CD4-positive, alpha-beta memory T cell (primary cell): ENCODE measurements around the gene PPM1H. TPM values are rescaled to one million over a fixed set of nuclear protein-coding genes. Genes with fewer than 3 reads are reported as not detected.
"Not testable (repeated sequence)": the region's sequence is repeated elsewhere in the genome, so short reads cannot be mapped to it uniquely, and the experiment has no call there.

ENCODE experiments used
- CTCF ChIA-PET: fragments of 350-600 bp; sonication (Branson Sonifier 250); formaldehyde crosslinking; loops from one replicate; lab custom pipeline; 2021; ENCODE audit warnings: inconsistent platforms; ENCODE audit not compliant: partially characterized antibody; lab: Charles Lee
- POLR2A ChIA-PET: fragments of 350-600 bp; sonication (Branson Sonifier 250); formaldehyde crosslinking; loops from one replicate; lab custom pipeline; 2021; ENCODE audit not compliant: partially characterized antibody; lab: Charles Lee
- DNase-seq, 5 donors: peaks; one replicate each; pipeline versions ENCODE4 v3.0.0 to v3.0.0-alpha.2; 2020 to 2022; ENCODE audit warnings: mixed read lengths in 1 of 5
- H3K27ac ChIP-seq: one replicate; pipeline ENCODE4 v1.7.0; 2013; ENCODE audit warnings: low read depth, low read length
- H3K27me3 ChIP-seq: 2 replicates; pipeline ENCODE4 v1.7.0; 2013; ENCODE audit warnings: mild to moderate bottlenecking, low read length, moderate library complexity; ENCODE audit not compliant: insufficient read depth
- H3K36me3 ChIP-seq: 2 replicates; pipeline ENCODE4 v1.7.0; 2013; ENCODE audit warnings: mild to moderate bottlenecking, low read length, moderate library complexity; ENCODE audit not compliant: insufficient read depth
- H3K4me1 ChIP-seq: 2 replicates; pipeline ENCODE4 v1.7.0; 2013; ENCODE audit warnings: mild to moderate bottlenecking, low read length, moderate library complexity; ENCODE audit not compliant: insufficient read depth
- H3K4me3 ChIP-seq, 2 donors: one replicate each; pipeline ENCODE4 v1.7.0; 2013; ENCODE audit warnings: low read length in 2 of 2, mild to moderate bottlenecking in 1 of 2
- H3K9me3 ChIP-seq, 2 donors: one replicate each; pipeline ENCODE4 v1.7.0; 2013; ENCODE audit warnings: low read length in 2 of 2, control low read depth in 1 of 2; ENCODE audit not compliant: control insufficient read depth in 1 of 2
- H3K27ac Mint-ChIP-seq, 7 donors: one replicate each; pipeline ENCODE4 v1.8.0; 2020 to 2021; ENCODE audit warnings: mixed read lengths in 7 of 7, mild to moderate bottlenecking in 6 of 7, inconsistent platforms in 3 of 7, moderate library complexity in 3 of 7
- H3K27me3 Mint-ChIP-seq, 2 donors: one replicate each; pipeline ENCODE4 v1.8.0; 2020 to 2021; ENCODE audit warnings: mixed read lengths in 2 of 2
- H3K36me3 Mint-ChIP-seq, 2 donors: one replicate each; pipeline ENCODE4 v1.8.0; 2020 to 2021; ENCODE audit warnings: mixed read lengths in 2 of 2, inconsistent platforms in 1 of 2, mild to moderate bottlenecking in 1 of 2
- H3K4me1 Mint-ChIP-seq, 4 donors: one replicate each; pipeline ENCODE4 v1.8.0; 2020 to 2021; ENCODE audit warnings: mixed read lengths in 4 of 4, mild to moderate bottlenecking in 1 of 4
- H3K4me3 Mint-ChIP-seq, 8 donors: one replicate each; pipeline ENCODE4 v1.8.0; 2020 to 2021; ENCODE audit warnings: mixed read lengths in 8 of 8, mild to moderate bottlenecking in 7 of 8, moderate library complexity in 6 of 8, inconsistent platforms in 3 of 8
- H3K9me3 Mint-ChIP-seq, 8 donors: one replicate each; pipeline ENCODE4 v1.8.0; 2020 to 2021; ENCODE audit warnings: mixed read lengths in 8 of 8, mild to moderate bottlenecking in 5 of 8, inconsistent platforms in 3 of 8, moderate library complexity in 1 of 8
- intact Hi-C: fragments of 100-400 bp; cut with micrococcal nuclease; formaldehyde crosslinking; loops from one replicate; pipeline ENCODE4 v1.15.1; 2023
- polyA plus RNA-seq, 2 donors: library from polyadenylated mRNA; unstranded; fragments of 300-500 nt; fragmentation: Illumina TruSeq; gene quantifications; one replicate each; pipeline ENCODE4 v1.2.3, GENCODE V29; 2021
- total RNA-seq, 2 experiments: library from RNA; stranded (reverse); gene quantifications; one replicate each; pipeline ENCODE4 v1.2.3, GENCODE V29; 2021

PPM1H gene
- total and polyA plus RNA-seq, 4 experiments from 2014 or later: 0.06 to 0.14 TPM; not detected in 2

GRCh38 chr12:62673028-62673815, 261.7 kb downstream of the PPM1H start:
- Mint-ChIP-seq H3K36me3 (no peaks in the 10 kb centered on the region), H3K27me3 (peaks cover 0 to 2% of the 10 kb centered on the region in 2 donors), H3K9me3 (peaks cover 0 to 7% (median 1%) of the 10 kb centered on the region in 8 donors), H3K4me3 (no peak overlapping the region), H3K4me1 (no peaks in the 10 kb centered on the region), H3K27ac (no peak overlapping the region)
- H3K4me3 ChIP-seq: no peak overlapping the region
- H3K36me3 ChIP-seq: no peaks in the 10 kb centered on the region
- H3K27me3 ChIP-seq: no peaks in the 10 kb centered on the region
- no peaks in the 10 kb centered on the region for H3K4me1 ChIP-seq
- no peak overlapping the region for H3K27ac ChIP-seq
- ChIA-PET CTCF (interaction anchor here (0.8 to 1.3 kb wide), 2 partner anchors 9 to 91 kb away, joined by 3 read pairs; no protein-coding TSS in a partner anchor), POLR2A (no interaction called here)
- DNase-seq: no peak
- intact Hi-C loops: no loop called here
- H3K9me3 ChIP-seq: no peaks in the 10 kb centered on the region

GRCh38 chr12:62670986-62671720, 263.8 kb downstream of the PPM1H start:
- ChIA-PET CTCF (no interaction called here), POLR2A (no interaction called here)
- H3K27ac Mint-ChIP-seq: no peak overlapping the region
- no peaks in the 10 kb centered on the region for H3K4me1 Mint-ChIP-seq
- Histone ChIP-seq H3K4me1 (no peaks in the 10 kb centered on the region), H3K27ac (no peak overlapping the region), H3K36me3 (no peaks in the 10 kb centered on the region), H3K4me3 (no peak overlapping the region), H3K9me3 (no peaks in the 10 kb centered on the region), H3K27me3 (no peaks in the 10 kb centered on the region)
- H3K9me3 Mint-ChIP-seq: no peaks in the 10 kb centered on the region
- DNase-seq: no peak
- intact Hi-C loops: no loop called here
- peaks cover 0 to 4% of the 10 kb centered on the region in 2 donors for H3K27me3 Mint-ChIP-seq
- no peaks in the 10 kb centered on the region for H3K36me3 Mint-ChIP-seq
- H3K4me3 Mint-ChIP-seq: no peak overlapping the region

GRCh38 chr12:62668782-62669181, 266.2 kb downstream of the PPM1H start:
- intact Hi-C loops: no loop called here
- Mint-ChIP-seq H3K36me3 (no peaks in the 10 kb centered on the region), H3K27me3 (peaks cover 0 to 4% of the 10 kb centered on the region in 2 donors), H3K4me3 (no peak overlapping the region), H3K4me1 (no peaks in the 10 kb centered on the region), H3K9me3 (no peaks in the 10 kb centered on the region), H3K27ac (no peak overlapping the region)
- no peak for DNase-seq
- Histone ChIP-seq H3K4me3 (no peak overlapping the region), H3K36me3 (no peaks in the 10 kb centered on the region), H3K9me3 (no peaks in the 10 kb centered on the region), H3K4me1 (no peaks in the 10 kb centered on the region), H3K27ac (no peak overlapping the region), H3K27me3 (no peaks in the 10 kb centered on the region)
- ChIA-PET CTCF (no interaction called here), POLR2A (no interaction called here)

GRCh38 chr12:62664951-62665350, 270.0 kb downstream of the PPM1H start:
- H3K36me3 ChIP-seq, H3K27ac ChIP-seq, H3K27me3 ChIP-seq, H3K4me1 ChIP-seq, intact Hi-C loops, H3K4me3 Mint-ChIP-seq, H3K36me3 Mint-ChIP-seq, H3K27ac Mint-ChIP-seq, H3K27me3 Mint-ChIP-seq, H3K9me3 ChIP-seq, H3K9me3 Mint-ChIP-seq, H3K4me3 ChIP-seq, DNase-seq, H3K4me1 Mint-ChIP-seq: not testable (repeated sequence)
- CTCF ChIA-PET: interaction anchor here (1.3 kb wide), 1 partner anchor 9 kb away, joined by 3 read pairs; no protein-coding TSS in a partner anchor
- POLR2A ChIA-PET: interaction anchor here (0.6 kb wide), 1 partner anchor 277 kb away, joined by 3 read pairs; no protein-coding TSS in a partner anchor

- Mint-ChIP-seq H3K4me3 (no peak overlapping the region), H3K4me1 (no peaks in the 10 kb centered on the region), H3K27me3 (peaks cover 2 to 5% of the 10 kb centered on the region in 2 donors), H3K36me3 (no peaks in the 10 kb centered on the region), H3K27ac (no peak overlapping the region), H3K9me3 (no peaks in the 10 kb centered on the region)
- Histone ChIP-seq H3K27ac (no peak overlapping the region), H3K4me3 (no peak overlapping the region), H3K27me3 (no peaks in the 10 kb centered on the region), H3K9me3 (no peaks in the 10 kb centered on the region), H3K4me1 (no peaks in the 10 kb centered on the region), H3K36me3 (no peaks in the 10 kb centered on the region)
- POLR2A ChIA-PET: no interaction called here
- intact Hi-C loops: no loop called here
- CTCF ChIA-PET: no interaction called here
- DNase-seq: no peak
Observed at GRCh38 chr12:62660756-62661155, 274.2 kb downstream of the PPM1H start.

GRCh38 chr12:62659453-62660295, 275.3 kb downstream of the PPM1H start:
- ChIA-PET POLR2A (no interaction called here), CTCF (no interaction called here)
- Histone ChIP-seq H3K27ac (no peak overlapping the region), H3K4me1 (peaks cover 1% of the 10 kb centered on the region), H3K4me3 (no peak overlapping the region), H3K9me3 (no peaks in the 10 kb centered on the region), H3K27me3 (no peaks in the 10 kb centered on the region), H3K36me3 (no peaks in the 10 kb centered on the region)
- peaks cover 2 to 8% of the 10 kb centered on the region in 2 donors for H3K27me3 Mint-ChIP-seq
- no peaks in the 10 kb centered on the region for H3K36me3 Mint-ChIP-seq
- no peak overlapping the region for H3K4me3 Mint-ChIP-seq
- no peak overlapping the region for H3K27ac Mint-ChIP-seq
- H3K9me3 Mint-ChIP-seq: no peaks in the 10 kb centered on the region
- H3K4me1 Mint-ChIP-seq: peaks cover 0 to 8% (median 2%) of the 10 kb centered on the region in 4 donors
- intact Hi-C loops: no loop called here
- DNase-seq: no peak

GRCh38 chr12:62658910-62659309, 276.0 kb downstream of the PPM1H start:
- Mint-ChIP-seq H3K4me1 (peaks cover 2 to 12% (median 6%) of the 10 kb centered on the region in 4 donors), H3K27ac (no peak overlapping the region), H3K4me3 (no peak overlapping the region), H3K27me3 (peaks cover 2 to 8% of the 10 kb centered on the region in 2 donors), H3K36me3 (no peaks in the 10 kb centered on the region), H3K9me3 (no peaks in the 10 kb centered on the region)
- Histone ChIP-seq H3K27me3 (no peaks in the 10 kb centered on the region), H3K36me3 (no peaks in the 10 kb centered on the region), H3K27ac (no peak overlapping the region), H3K9me3 (no peaks in the 10 kb centered on the region), H3K4me1 (peaks cover 6% of the 10 kb centered on the region), H3K4me3 (no peak overlapping the region)
- intact Hi-C loops: no loop called here
- ChIA-PET POLR2A (no interaction called here), CTCF (interaction anchor here (0.7 kb wide), 1 partner anchor 133 kb away, joined by 3 read pairs; no protein-coding TSS in a partner anchor)
- no peak for DNase-seq
